Measurements from ENCODE around the gene EMID1.

DNA sequence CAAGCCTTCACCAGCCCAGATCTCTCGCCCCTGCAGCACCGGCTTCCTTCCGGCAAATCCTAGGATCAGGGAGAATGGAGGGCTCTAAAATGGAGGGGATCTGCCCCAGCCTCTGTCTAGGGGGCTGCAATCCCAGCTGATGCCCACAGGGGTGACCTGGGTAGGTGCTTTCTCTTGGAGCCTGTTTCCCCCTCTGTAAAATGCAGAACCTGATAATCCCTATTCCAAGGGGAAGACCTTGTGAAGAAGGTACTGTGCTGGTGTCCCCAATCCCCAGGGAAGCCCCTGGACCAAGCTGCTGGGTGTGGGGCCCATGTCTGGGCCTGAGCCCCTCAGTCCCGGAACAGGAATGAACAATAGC, 2.8 kb downstream of the EMID1 start:
- TF ChIP-seq, protein P1, sequence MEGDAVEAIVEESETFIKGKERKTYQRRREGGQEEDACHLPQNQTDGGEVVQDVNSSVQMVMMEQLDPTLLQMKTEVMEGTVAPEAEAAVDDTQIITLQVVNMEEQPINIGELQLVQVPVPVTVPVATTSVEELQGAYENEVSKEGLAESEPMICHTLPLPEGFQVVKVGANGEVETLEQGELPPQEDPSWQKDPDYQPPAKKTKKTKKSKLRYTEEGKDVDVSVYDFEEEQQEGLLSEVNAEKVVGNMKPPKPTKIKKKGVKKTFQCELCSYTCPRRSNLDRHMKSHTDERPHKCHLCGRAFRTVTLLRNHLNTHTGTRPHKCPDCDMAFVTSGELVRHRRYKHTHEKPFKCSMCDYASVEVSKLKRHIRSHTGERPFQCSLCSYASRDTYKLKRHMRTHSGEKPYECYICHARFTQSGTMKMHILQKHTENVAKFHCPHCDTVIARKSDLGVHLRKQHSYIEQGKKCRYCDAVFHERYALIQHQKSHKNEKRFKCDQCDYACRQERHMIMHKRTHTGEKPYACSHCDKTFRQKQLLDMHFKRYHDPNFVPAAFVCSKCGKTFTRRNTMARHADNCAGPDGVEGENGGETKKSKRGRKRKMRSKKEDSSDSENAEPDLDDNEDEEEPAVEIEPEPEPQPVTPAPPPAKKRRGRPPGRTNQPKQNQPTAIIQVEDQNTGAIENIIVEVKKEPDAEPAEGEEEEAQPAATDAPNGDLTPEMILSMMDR (IDR thresholded peaks at IDR 0.05; ENCODE audit: borderline replicate concordance, extremely low read depth, low read length, poor library complexity, severe bottlenecking), result no peak
- TF ChIP-seq EZH2 (IDR thresholded peaks at IDR 0.05; ENCODE audit: borderline replicate concordance, low read depth, low read length, severe bottlenecking), result no peak

Measured in DND-41 (cell line).